HUES64 (cell line): ENCODE data around the gene CYP20A1.
A peak's percentile ranks its signal among the peaks of the same experiment; 100 is the strongest.
"Not testable (repeated sequence)": the region's sequence is repeated elsewhere in the genome, so short reads cannot be mapped to it uniquely, and the experiment has no call there.

ENCODE experiments used
- H3K27ac ChIP-seq: 2 replicates; pipeline ENCODE4 v1.7.0; 2013; ENCODE audit warnings: low read depth, low read length, inconsistent platforms
- H3K27me3 ChIP-seq: 2 replicates; pipeline ENCODE4 v1.6.1; 2013; ENCODE audit warnings: mild to moderate bottlenecking, low read length; ENCODE audit not compliant: insufficient read depth
- H3K36me3 ChIP-seq: 2 replicates; pipeline ENCODE4 v1.6.1; 2013; ENCODE audit warnings: mild to moderate bottlenecking, low read length; ENCODE audit not compliant: insufficient read depth
- H3K4me1 ChIP-seq: 2 replicates; pipeline ENCODE4 v1.6.1; 2013; ENCODE audit warnings: mild to moderate bottlenecking, low read length, moderate library complexity; ENCODE audit not compliant: insufficient read depth
- H3K4me3 ChIP-seq: 2 replicates; pipeline ENCODE4 v1.5.1; 2013; ENCODE audit warnings: mild to moderate bottlenecking, low read length, moderate library complexity
- H3K9ac ChIP-seq: 2 replicates; pipeline ENCODE4 v1.6.1; 2013; ENCODE audit warnings: mild to moderate bottlenecking, low read depth, low read length
- H3K9me3 ChIP-seq: 2 replicates; pipeline ENCODE4 v1.6.1; 2013; ENCODE audit warnings: low read depth, low read length; ENCODE audit not compliant: insufficient read depth
- WGBS: fragments of 150-250, 120-280 bp; methylation state at CpG from one replicate; pipeline ENCODE4 v1.1.7; 2013; ENCODE audit warnings: missing lambda C conversion rate; 5-methylcytosine and 5-hydroxymethylcytosine counted together

CYP20A1 gene

GRCh38 chr2:203237346-203238238 is 1.2 kb upstream of the CYP20A1 start:
- Histone ChIP-seq H3K4me3 (peak overlapping the region; percentile 81), H3K27ac (no peak overlapping the region), H3K9ac (no peak overlapping the region), H3K9me3 (no peaks in the 10 kb centered on the region), H3K4me1 (no peaks in the 10 kb centered on the region), H3K27me3 (no peaks in the 10 kb centered on the region), H3K36me3 (no peaks in the 10 kb centered on the region)
- WGBS = 95% methylated on average over 16 of the region's 16 CpGs

GRCh38 chr2:203238292-203238703 is 520 bp upstream of the CYP20A1 start:
- Histone ChIP-seq H3K4me3 (peak overlapping the region; percentile 81), H3K9ac (peak overlapping the region; percentile 91), H3K27ac (peak overlapping the region; percentile 95), H3K9me3 (no peaks in the 10 kb centered on the region), H3K4me1 (no peaks in the 10 kb centered on the region), H3K36me3 (peaks cover 6% of the 10 kb centered on the region; the same call in 1 of the 2 replicates), H3K27me3 (no peaks in the 10 kb centered on the region)
- 35% methylated on average over 21 of the region's 22 CpGs for WGBS

- H3K4me3 ChIP-seq = peak overlapping the region; percentile 81; the same call in 1 of the 2 replicates
- no peaks in the 10 kb centered on the region for H3K9me3 ChIP-seq
- peaks cover 6% of the 10 kb centered on the region; the same call in 1 of the 2 replicates for H3K36me3 ChIP-seq
- H3K27me3 ChIP-seq = no peaks in the 10 kb centered on the region
- 93% methylated on average over 5 of the region's 5 CpGs for WGBS
- no peak overlapping the region for H3K27ac ChIP-seq
- no peaks in the 10 kb centered on the region for H3K4me1 ChIP-seq
- H3K9ac ChIP-seq = peak overlapping the region; percentile 91; the same call in 1 of the 2 replicates
Measured at GRCh38 chr2:203240491-203240890, 1.7 kb downstream of the CYP20A1 start.

DNA sequence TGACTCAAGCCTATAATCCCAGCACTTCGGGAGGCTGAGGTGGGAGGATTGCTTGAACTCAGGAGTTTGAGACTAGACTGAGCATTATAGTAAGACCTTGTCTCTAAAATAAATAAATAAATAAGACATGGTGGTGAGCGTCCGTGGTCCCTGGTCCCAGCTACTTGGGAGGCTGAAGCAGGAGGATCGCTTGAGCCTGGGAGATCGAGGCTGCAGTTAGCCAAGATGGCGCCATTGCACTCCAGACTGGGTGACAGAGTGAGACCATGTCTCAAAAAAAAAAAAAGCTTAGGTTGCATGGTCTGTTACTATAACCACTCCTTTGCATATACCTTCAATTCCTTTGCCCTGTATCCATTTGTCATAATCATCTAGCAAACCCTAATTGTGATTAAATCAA is 3.7 kb downstream of the CYP20A1 start:
- H3K4me1 ChIP-seq = no peaks in the 10 kb centered on the region
- H3K9me3 ChIP-seq = no peaks in the 10 kb centered on the region
- H3K27ac ChIP-seq = no peak overlapping the region
- no peak overlapping the region for H3K9ac ChIP-seq
- H3K36me3 ChIP-seq = peaks cover 20% of the 10 kb centered on the region
- no peaks in the 10 kb centered on the region for H3K27me3 ChIP-seq
- 98% methylated on average over 6 of the region's 6 CpGs for WGBS
- no peak overlapping the region for H3K4me3 ChIP-seq

DNA sequence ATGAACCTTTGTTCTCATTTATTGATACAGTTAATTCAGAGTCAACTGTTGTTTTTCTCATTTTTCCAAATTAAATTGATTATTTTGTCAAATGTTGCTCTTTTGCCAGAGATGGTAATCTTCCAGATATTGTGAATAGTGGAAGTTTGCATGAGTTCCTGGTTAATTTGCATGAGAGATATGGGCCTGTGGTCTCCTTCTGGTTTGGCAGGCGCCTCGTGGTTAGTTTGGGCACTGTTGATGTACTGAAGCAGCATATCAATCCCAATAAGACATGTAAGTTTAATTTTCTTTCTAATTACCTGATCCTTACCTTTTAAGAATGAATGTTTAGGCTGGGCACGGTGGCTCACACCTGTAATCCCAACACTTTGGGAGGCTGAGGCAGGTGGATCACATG is 7.8 kb downstream of the CYP20A1 start:
- H3K36me3 ChIP-seq = peaks cover 36% of the 10 kb centered on the region
- H3K9ac ChIP-seq = no peak overlapping the region
- H3K27ac ChIP-seq = no peak overlapping the region
- H3K4me1 ChIP-seq = no peaks in the 10 kb centered on the region
- 99% methylated on average over 3 of the region's 3 CpGs for WGBS
- no peaks in the 10 kb centered on the region for H3K27me3 ChIP-seq
- H3K9me3 ChIP-seq = no peaks in the 10 kb centered on the region
- no peak overlapping the region for H3K4me3 ChIP-seq

GRCh38 chr2:203252818-203253217 is 14.0 kb downstream of the CYP20A1 start:
- no peak overlapping the region for H3K4me3 ChIP-seq
- H3K9me3 ChIP-seq = no peaks in the 10 kb centered on the region
- WGBS = 96% methylated on average over 13 of the region's 13 CpGs
- H3K4me1 ChIP-seq = no peaks in the 10 kb centered on the region
- H3K36me3 ChIP-seq = peaks cover 53% of the 10 kb centered on the region
- no peaks in the 10 kb centered on the region for H3K27me3 ChIP-seq
- no peak overlapping the region for H3K27ac ChIP-seq
- H3K9ac ChIP-seq = no peak overlapping the region

GRCh38 chr2:203253422-203254095 is 14.7 kb downstream of the CYP20A1 start:
- H3K4me1 ChIP-seq, H3K9me3 ChIP-seq, H3K4me3 ChIP-seq, H3K27me3 ChIP-seq, H3K9ac ChIP-seq, H3K27ac ChIP-seq: not testable (repeated sequence)
- H3K36me3 ChIP-seq = peaks cover 58% of the 10 kb centered on the region
- WGBS = 93% methylated on average over 10 of the region's 10 CpGs

- Histone ChIP-seq H3K27ac (no peak overlapping the region), H3K36me3 (peaks cover 20% of the 10 kb centered on the region)
Measured at GRCh38 chr2:203261326-203262159, 22.7 kb downstream of the CYP20A1 start.

DNA sequence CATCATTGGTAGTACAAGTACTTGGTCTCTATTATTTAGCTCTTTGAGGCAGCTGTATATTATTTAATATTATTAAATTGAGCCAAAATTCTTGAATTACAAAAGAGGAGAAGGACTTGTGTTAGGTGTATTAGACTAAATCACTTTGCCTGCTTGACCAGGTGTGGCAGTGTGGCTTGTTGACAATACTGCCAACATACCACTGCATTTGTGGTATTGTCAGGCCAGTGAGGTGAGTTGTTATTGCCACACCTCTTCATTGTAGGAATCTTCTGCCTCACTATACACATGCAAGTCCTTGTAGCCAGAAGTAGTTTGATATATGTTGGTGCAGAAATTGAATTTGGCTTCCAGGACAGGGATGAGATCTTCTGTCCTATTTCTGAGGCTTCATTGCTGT is 40.5 kb downstream of the CYP20A1 start:
- Histone ChIP-seq H3K27ac (no peak overlapping the region), H3K4me3 (no peak overlapping the region), H3K9me3 (no peaks in the 10 kb centered on the region), H3K27me3 (no peaks in the 10 kb centered on the region), H3K9ac (no peak overlapping the region), H3K36me3 (peaks cover 54% of the 10 kb centered on the region), H3K4me1 (no peaks in the 10 kb centered on the region)

More at GRCh38 chr2:203261326-203262159, 22.7 kb downstream of the CYP20A1 start:
- Histone ChIP-seq H3K4me3 (no peak overlapping the region), H3K4me1 (no peaks in the 10 kb centered on the region), H3K9me3 (no peaks in the 10 kb centered on the region), H3K27me3 (no peaks in the 10 kb centered on the region), H3K9ac (no peak overlapping the region)
- WGBS = 93% methylated on average over 3 of the region's 3 CpGs

DNA sequence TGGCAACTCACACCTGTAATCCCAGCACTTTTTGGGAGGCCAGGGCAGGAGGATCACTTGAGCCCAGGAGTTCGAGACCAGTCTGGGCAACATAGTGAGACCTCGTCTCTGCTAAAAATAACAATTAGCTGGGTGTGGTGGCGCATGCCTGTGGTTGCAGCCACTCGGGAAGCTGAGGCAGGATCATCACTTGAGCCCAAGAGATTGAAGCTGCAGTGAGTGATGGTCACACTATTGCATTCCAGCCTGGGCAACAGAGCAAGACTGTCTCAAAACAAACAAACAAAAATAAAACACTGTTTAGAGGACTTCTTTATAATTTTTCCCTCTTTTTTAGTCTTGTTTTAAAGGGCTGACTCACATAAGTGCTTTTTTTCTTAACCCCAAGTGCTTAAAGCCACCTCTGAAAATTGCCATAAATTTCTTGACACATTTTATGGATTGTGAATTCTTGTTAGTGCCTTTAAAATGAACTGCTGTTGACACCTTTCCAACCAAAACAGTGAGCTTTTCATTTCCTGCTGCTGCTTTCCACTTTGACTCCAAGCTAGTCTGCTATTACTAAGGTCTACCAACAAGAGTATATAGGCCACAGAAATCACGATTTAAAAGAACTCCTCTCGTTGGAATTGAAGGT is 41.7 kb downstream of the CYP20A1 start:
- H3K9me3 ChIP-seq = no peaks in the 10 kb centered on the region
- H3K27me3 ChIP-seq = no peaks in the 10 kb centered on the region
- no peaks in the 10 kb centered on the region for H3K4me1 ChIP-seq
- no peak overlapping the region for H3K27ac ChIP-seq
- WGBS = 97% methylated on average over 6 of the region's 6 CpGs
- peaks cover 65% of the 10 kb centered on the region for H3K36me3 ChIP-seq
- no peak overlapping the region for H3K4me3 ChIP-seq
- no peak overlapping the region for H3K9ac ChIP-seq
